Keratinocyte (primary cell): Measurements from ENCODE around the gene CHST8. TPM values are rescaled to one million over a fixed set of nuclear protein-coding genes. Genes with fewer than 3 reads are reported as not detected.

ENCODE experiments used
- DNase-seq: peaks from one replicate; pipeline ENCODE4 v3.0.0-alpha.2; 2011; ENCODE audit warnings: low read depth, missing footprints, low spot score
- FAIRE-seq: peaks from 2 replicates; lab custom pipeline; 2011; peaks lifted over from hg19 to GRCh38; lab: Jason Lieb, UNC
- H2AFZ ChIP-seq: 2 replicates; pipeline ENCODE4 v1.6.0; 2012; ENCODE audit warnings: low read length, control low read depth, inconsistent platforms; ENCODE audit not compliant: control insufficient read depth
- H3K27ac ChIP-seq: 2 replicates; pipeline ENCODE4 v1.5.1; 2011; ENCODE audit warnings: low read length; ENCODE audit not compliant: control insufficient read depth, insufficient read depth
- H3K27me3 ChIP-seq: 3 replicates; pipeline ENCODE4 v1.6.0; 2011; ENCODE audit warnings: low read length; ENCODE audit not compliant: control insufficient read depth, insufficient read depth; ENCODE audit errors: extremely low read depth
- H3K36me3 ChIP-seq, 2 experiments: 2 replicates in 1 of 2; 3 replicates in 1 of 2; pipeline ENCODE4 v1.5.1; 2011; ENCODE audit warnings: low read length in 2 of 2, mild to moderate bottlenecking in 1 of 2; ENCODE audit not compliant: control insufficient read depth in 2 of 2, insufficient read depth in 2 of 2; ENCODE audit errors: extremely low read depth in 1 of 2
- H3K4me1 ChIP-seq: 3 replicates; pipeline ENCODE4 v1.5.1; 2011; ENCODE audit warnings: low read length; ENCODE audit not compliant: control insufficient read depth, insufficient read depth; ENCODE audit errors: extremely low read depth
- H3K4me2 ChIP-seq: 3 replicates; pipeline ENCODE4 v1.6.0; 2011; ENCODE audit warnings: low read depth, low read length; ENCODE audit not compliant: control insufficient read depth, insufficient read depth; ENCODE audit errors: extremely low read depth
- H3K4me3 ChIP-seq, 3 experiments: fragments of 200-600 bp in 1 of 3; sonication (generic) in 1 of 3; 2 replicates in 2 of 3; 3 replicates in 1 of 3; pipeline ENCODE4 v1.5.1; 2011 to 2016; ENCODE audit warnings: low read length in 3 of 3, mild to moderate bottlenecking in 3 of 3, control low read depth in 2 of 3, inconsistent platforms in 1 of 3, low read depth in 1 of 3, mixed read lengths in 1 of 3, mixed run types in 1 of 3, moderate library complexity in 1 of 3; ENCODE audit not compliant: control insufficient read depth in 2 of 3, insufficient read depth in 2 of 3; ENCODE audit errors: extremely low read depth in 1 of 3
- H3K79me2 ChIP-seq: 2 replicates; pipeline ENCODE4 v1.6.0; 2012; ENCODE audit warnings: low read length; ENCODE audit not compliant: control insufficient read depth, insufficient read depth
- H3K9ac ChIP-seq: 3 replicates; pipeline ENCODE4 v1.6.0; 2011; ENCODE audit warnings: low read length; ENCODE audit not compliant: control insufficient read depth, insufficient read depth; ENCODE audit errors: extremely low read depth
- H3K9me1 ChIP-seq: 3 replicates; pipeline ENCODE4 v1.6.0; 2011; ENCODE audit warnings: low read length; ENCODE audit not compliant: control insufficient read depth, insufficient read depth; ENCODE audit errors: extremely low read depth
- H3K9me3 ChIP-seq: 2 replicates; pipeline ENCODE4 v1.5.1; 2012; ENCODE audit warnings: low read depth, low read length; ENCODE audit not compliant: control insufficient read depth
- H4K20me1 ChIP-seq: 3 replicates; pipeline ENCODE4 v1.6.0; 2011; ENCODE audit warnings: low read length; ENCODE audit not compliant: control insufficient read depth, insufficient read depth; ENCODE audit errors: extremely low read depth
- EZH2 ChIP-seq: IDR thresholded peaks from one replicate; pipeline ENCODE4 v1.6.1; 2012; ENCODE audit warnings: inconsistent platforms, mild to moderate bottlenecking, low read length, moderate library complexity
- dilution Hi-C: fragments of 300-500 bp; cut with MboI; formaldehyde crosslinking; loops from one replicate; pipeline ENCODE4 v1.7.0; 2020; ENCODE audit warnings: low sequenced_read_pairs; ENCODE audit not compliant: extremely low pct_ligation_motif_present
- polyA plus RNA-seq, 5 experiments: library from polyadenylated mRNA; depleted of rRNA in 3 of 5; stranded (reverse) in 3 of 5; stranded (forward) in 1 of 5; unstranded in 1 of 5; fragments of >200 nt; gene quantifications; 1 replicate in 1 of 5; 2 replicates in 3 of 5; 3 replicates in 1 of 5; pipeline versions ENCODE4 v1.2.1 to v1.2.3, GENCODE V29; 2011 to 2012; ENCODE audit warnings: missing spikeins in 2 of 5, low read depth in 1 of 5, low replicate concordance in 1 of 5
- TF ChIP-seq, protein P1 (sequence below), 3 experiments: IDR thresholded peaks in 1 of 3; conservative IDR thresholded peaks in 1 of 3; optimal IDR thresholded peaks in 1 of 3; 2 replicates in 2 of 3; 3 replicates in 1 of 3; pipeline versions ENCODE3 to v1.5.1; 2011; ENCODE audit warnings: low read length in 3 of 3, mild to moderate bottlenecking in 3 of 3, moderate library complexity in 2 of 3, control low read depth in 1 of 3, inconsistent platforms in 1 of 3; ENCODE audit not compliant: insufficient read depth in 2 of 3; ENCODE audit errors: extremely low read depth in 1 of 3

Gene CHST8
- polyA plus RNA-seq, 1 donor (not counting 4 experiments of a cell fraction or from before 2014, with no cell fraction given), result not detected

DNA sequence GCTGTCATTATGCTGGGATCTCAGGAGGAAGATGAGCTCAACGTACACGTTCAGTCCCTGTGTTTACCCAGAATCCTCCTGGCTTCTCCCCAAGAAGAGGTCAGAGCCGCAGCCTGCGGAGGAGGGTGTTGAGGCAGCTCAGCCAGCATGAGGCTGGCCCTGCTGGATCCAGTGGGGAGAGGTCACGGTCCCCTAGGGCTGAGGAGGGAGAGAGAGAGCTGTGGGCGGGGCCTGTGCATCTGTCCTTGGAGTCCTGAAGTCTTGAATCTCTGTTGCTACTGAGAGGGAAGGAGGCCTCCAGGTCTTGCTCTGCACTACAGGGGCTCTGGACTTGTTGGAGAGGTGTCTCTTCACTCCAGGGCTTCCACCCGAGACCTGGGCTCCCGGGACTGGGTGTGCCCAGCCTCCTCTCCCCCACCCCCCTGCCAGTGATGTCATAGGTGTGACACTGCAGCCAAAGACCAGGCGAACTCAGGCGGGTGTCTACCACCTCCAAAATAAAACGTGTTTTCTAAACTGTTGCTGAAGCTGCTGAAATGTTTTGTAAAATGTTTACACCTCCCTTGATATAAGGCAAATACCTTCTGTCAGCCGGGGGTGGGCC is 97.0 kb downstream of the CHST8 start:
- Histone ChIP-seq H3K4me1 (no peaks in the 10 kb centered on the region), H3K36me3 (no peaks in the 10 kb centered on the region), H4K20me1 (no peaks in the 10 kb centered on the region), H3K9me1 (no peaks in the 10 kb centered on the region), H3K9ac (no peak overlapping the region), H3K79me2 (no peaks in the 10 kb centered on the region), H3K27me3 (no peaks in the 10 kb centered on the region), H3K4me2 (no peak overlapping the region), H3K4me3 (no peak overlapping the region), H3K27ac (no peak overlapping the region), H2AFZ (no peak overlapping the region), H3K9me3 (no peaks in the 10 kb centered on the region)
- DNase-seq, result no peak
- dilution Hi-C loops, result no loop called here
- no peak for FAIRE-seq
- TF ChIP-seq, protein P1, sequence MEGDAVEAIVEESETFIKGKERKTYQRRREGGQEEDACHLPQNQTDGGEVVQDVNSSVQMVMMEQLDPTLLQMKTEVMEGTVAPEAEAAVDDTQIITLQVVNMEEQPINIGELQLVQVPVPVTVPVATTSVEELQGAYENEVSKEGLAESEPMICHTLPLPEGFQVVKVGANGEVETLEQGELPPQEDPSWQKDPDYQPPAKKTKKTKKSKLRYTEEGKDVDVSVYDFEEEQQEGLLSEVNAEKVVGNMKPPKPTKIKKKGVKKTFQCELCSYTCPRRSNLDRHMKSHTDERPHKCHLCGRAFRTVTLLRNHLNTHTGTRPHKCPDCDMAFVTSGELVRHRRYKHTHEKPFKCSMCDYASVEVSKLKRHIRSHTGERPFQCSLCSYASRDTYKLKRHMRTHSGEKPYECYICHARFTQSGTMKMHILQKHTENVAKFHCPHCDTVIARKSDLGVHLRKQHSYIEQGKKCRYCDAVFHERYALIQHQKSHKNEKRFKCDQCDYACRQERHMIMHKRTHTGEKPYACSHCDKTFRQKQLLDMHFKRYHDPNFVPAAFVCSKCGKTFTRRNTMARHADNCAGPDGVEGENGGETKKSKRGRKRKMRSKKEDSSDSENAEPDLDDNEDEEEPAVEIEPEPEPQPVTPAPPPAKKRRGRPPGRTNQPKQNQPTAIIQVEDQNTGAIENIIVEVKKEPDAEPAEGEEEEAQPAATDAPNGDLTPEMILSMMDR (optimal IDR thresholded peaks at IDR 0.05 in 1 of 3, IDR thresholded peaks at IDR 0.05 in 1 of 3, conservative IDR thresholded peaks at IDR 0.05 in 1 of 3; ENCODE audit: extremely low read depth in 1 of 3, insufficient read depth in 2 of 3, low read length in 3 of 3), result no peak
- no peak for TF ChIP-seq EZH2

DNA sequence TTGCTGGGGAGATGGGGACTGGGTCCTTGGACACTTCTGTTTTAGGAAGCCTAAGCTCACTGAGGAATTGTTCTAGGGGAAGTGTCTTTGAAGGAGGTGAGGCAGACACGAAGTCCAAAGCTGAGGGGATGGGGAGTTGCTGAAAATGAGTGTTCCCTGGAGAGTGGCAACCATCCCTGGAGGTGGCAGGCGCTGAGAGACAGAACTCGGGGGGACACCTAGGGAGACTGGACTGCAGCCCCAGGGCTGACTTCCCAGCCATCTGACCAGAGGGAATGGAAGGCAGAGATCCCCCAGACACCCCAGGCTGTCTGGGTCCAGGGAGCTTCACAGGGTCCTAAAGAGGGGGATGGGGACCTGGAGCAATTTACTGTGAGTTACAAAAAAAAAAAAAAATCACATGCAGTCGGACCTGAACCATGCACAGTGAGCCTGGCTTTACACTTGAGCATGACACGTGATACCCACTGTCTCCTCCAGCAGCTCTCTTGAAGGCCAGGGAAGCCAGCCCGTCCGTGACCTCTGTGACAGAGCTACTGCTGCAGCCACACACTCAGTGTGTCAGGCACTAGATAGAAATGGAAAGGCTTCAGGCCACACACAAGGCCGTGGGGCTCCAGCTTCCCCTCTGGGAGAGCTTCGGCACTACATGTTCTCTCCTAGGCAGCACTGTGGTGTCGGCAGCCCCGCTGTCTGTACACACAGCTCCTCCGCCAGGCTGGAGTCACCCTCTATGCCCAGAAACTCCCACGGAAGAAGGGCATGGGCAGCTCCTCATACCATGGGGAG is 97.8 kb downstream of the CHST8 start:
- Histone ChIP-seq H4K20me1 (no peaks in the 10 kb centered on the region), H3K9ac (no peak overlapping the region), H3K9me3 (no peaks in the 10 kb centered on the region), H3K4me3 (no peak overlapping the region), H2AFZ (no peak overlapping the region), H3K4me1 (no peaks in the 10 kb centered on the region), H3K79me2 (no peaks in the 10 kb centered on the region), H3K36me3 (no peaks in the 10 kb centered on the region), H3K27ac (no peak overlapping the region), H3K4me2 (no peak overlapping the region), H3K9me1 (no peaks in the 10 kb centered on the region), H3K27me3 (no peaks in the 10 kb centered on the region)
- FAIRE-seq, result no peak
- TF ChIP-seq, protein P1 (optimal IDR thresholded peaks at IDR 0.05 in 1 of 3, IDR thresholded peaks at IDR 0.05 in 1 of 3, conservative IDR thresholded peaks at IDR 0.05 in 1 of 3; ENCODE audit: extremely low read depth in 1 of 3, insufficient read depth in 2 of 3, low read length in 3 of 3), result no peak
- no peak for TF ChIP-seq EZH2
- dilution Hi-C loops, result no loop called here
- no peak for DNase-seq
